ENCODE results near the gene CPSF6. TPM values are rescaled to one million over a fixed set of nuclear protein-coding genes. Genes with fewer than 3 reads are reported as not detected.

The CPSF6 gene
- total and polyA plus RNA-seq, 8 donors: 54.8 to 161 (median 127) TPM

- Histone ChIP-seq H3K27me3 (no peaks in the 10 kb centered on the region), H3K4me3 (no peak overlapping the region), H3K36me3 (no peaks in the 10 kb centered on the region), H3K4me1 (peaks cover 7 to 79% of the 10 kb centered on the region in 2 donors), H3K27ac (no peak overlapping the region), H3K9me3 (no peaks in the 10 kb centered on the region)
- intact Hi-C loops (cut with DNase I): no loop called here
- ATAC-seq (no peak), DNase-seq (no peak)
- no peak for TF ChIP-seq CTCF (IDR thresholded peaks at IDR 0.05)
Observed at GRCh38 chr12:69243099-69244084, 4.0 kb downstream of the CPSF6 start.

- DNase-seq (no peak), ATAC-seq (no peak)
- Histone ChIP-seq H3K4me1 (peaks cover 0 to 64% of the 10 kb centered on the region in 2 donors), H3K27ac (no peak overlapping the region), H3K9me3 (no peaks in the 10 kb centered on the region), H3K4me3 (no peak overlapping the region), H3K27me3 (no peaks in the 10 kb centered on the region), H3K36me3 (no peaks in the 10 kb centered on the region)
- TF ChIP-seq CTCF (IDR thresholded peaks at IDR 0.05): no peak
- intact Hi-C loops (cut with DNase I): no loop called here
Observed at GRCh38 chr12:69247268-69248018, 8.1 kb downstream of the CPSF6 start.

GRCh38 chr12:69252033-69252432 lies 12.7 kb downstream of the CPSF6 start:
- Histone ChIP-seq H3K27me3 (no peaks in the 10 kb centered on the region), H3K36me3 (peaks cover 0 to 20% of the 10 kb centered on the region in 2 donors), H3K9me3 (no peaks in the 10 kb centered on the region), H3K4me3 (no peak overlapping the region), H3K27ac (no peak overlapping the region), H3K4me1 (peaks cover 0 to 45% of the 10 kb centered on the region in 2 donors)
- DNase-seq (no peak), ATAC-seq (peak; percentile 69)
- intact Hi-C loops (cut with DNase I): no loop called here
- TF ChIP-seq CTCF (IDR thresholded peaks at IDR 0.05): no peak

- intact Hi-C loops (cut with DNase I): no loop called here
- H3K27ac ChIP-seq: no peak overlapping the region
- DNase-seq: peak in 1 of 4 donors; percentile 22
Observed at GRCh38 chr12:69254046-69254445, 14.7 kb downstream of the CPSF6 start.

More at GRCh38 chr12:69254046-69254445, 14.7 kb downstream of the CPSF6 start:
- Histone ChIP-seq H3K4me1 (peaks cover 4 to 36% of the 10 kb centered on the region in 2 donors), H3K27me3 (no peaks in the 10 kb centered on the region), H3K9me3 (no peaks in the 10 kb centered on the region), H3K36me3 (peaks cover 5 to 40% of the 10 kb centered on the region in 2 donors), H3K4me3 (no peak overlapping the region)
- TF ChIP-seq CTCF (IDR thresholded peaks at IDR 0.05): peak; percentile 47 to 58
- peak; percentile 81 for ATAC-seq

All from left lung (tissue), 10 donors.